Loucy (cell line): ENCODE data around the gene MAN1C1.

ENCODE experiments used
- H2AFZ ChIP-seq: fragments of 200-600 bp; sonication (generic); 2 replicates; pipeline ENCODE4 v1.6.0; 2016; ENCODE audit warnings: antibody characterized with exemption, mild to moderate bottlenecking, low read length, moderate library complexity
- H3F3A ChIP-seq: fragments of 200-600 bp; 2 replicates; pipeline ENCODE4 v1.6.0; 2016; ENCODE audit warnings: antibody characterized with exemption, low read depth, mild to moderate bottlenecking
- H3K27me3 ChIP-seq: fragments of 200-600 bp; sonication (generic); 2 replicates; pipeline ENCODE4 v1.6.1; 2014; ENCODE audit warnings: low read length, mild to moderate bottlenecking; ENCODE audit not compliant: insufficient read depth, poor library complexity, severe bottlenecking
- H3K36me3 ChIP-seq: fragments of 200-600 bp; sonication (generic); 2 replicates; pipeline ENCODE4 v1.6.1; 2016; ENCODE audit warnings: low read length; ENCODE audit not compliant: insufficient read depth
- H3K4me1 ChIP-seq: fragments of 200-600 bp; sonication (generic); 2 replicates; pipeline ENCODE4 v1.5.1; 2014; ENCODE audit warnings: low read length, mild to moderate bottlenecking; ENCODE audit not compliant: insufficient read depth, poor library complexity, severe bottlenecking
- H3K4me2 ChIP-seq: fragments of 200-600 bp; sonication (generic); 2 replicates; pipeline ENCODE4 v1.6.0; 2014; ENCODE audit warnings: antibody characterized with exemption, low read length, low read depth, mild to moderate bottlenecking; ENCODE audit not compliant: poor library complexity, severe bottlenecking
- H3K4me3 ChIP-seq: fragments of 200-600 bp; sonication (generic); 2 replicates; pipeline ENCODE4 v1.5.1; 2014; ENCODE audit warnings: low read length, mild to moderate bottlenecking, mixed read lengths; ENCODE audit not compliant: poor library complexity, severe bottlenecking
- H3K79me2 ChIP-seq: fragments of 200-600 bp; sonication (generic); 2 replicates; pipeline ENCODE4 v1.6.1; 2014; ENCODE audit warnings: low read length; ENCODE audit not compliant: insufficient read depth
- H3K9ac ChIP-seq: fragments of 200-600 bp; sonication (generic); 2 replicates; pipeline ENCODE4 v1.6.0; 2014; ENCODE audit warnings: mild to moderate bottlenecking, low read depth, low read length, moderate library complexity; ENCODE audit not compliant: poor library complexity, severe bottlenecking
- H3K9me2 ChIP-seq: fragments of 200-600 bp; sonication (generic); replicated peaks from 2 replicates; pipeline ENCODE4 v1.6.1; 2016; ENCODE audit warnings: low read depth, low read length, mixed read lengths
- H3K9me3 ChIP-seq: fragments of 200-600 bp; sonication (generic); 2 replicates; pipeline ENCODE4 v1.6.1; 2014; ENCODE audit warnings: mild to moderate bottlenecking, antibody characterized with exemption, low read length, low read depth; ENCODE audit not compliant: insufficient read depth
- H4K20me1 ChIP-seq: fragments of 200-600 bp; sonication (generic); 2 replicates; pipeline ENCODE4 v1.6.0; 2014; ENCODE audit warnings: antibody characterized with exemption, low read length, mild to moderate bottlenecking; ENCODE audit not compliant: insufficient read depth, poor library complexity, severe bottlenecking
- EZH2phosphoT487 ChIP-seq: fragments of 200-600 bp; IDR thresholded peaks from 2 replicates; pipeline ENCODE4 v1.6.1; 2018; ENCODE audit warnings: antibody characterized with exemption, mild to moderate bottlenecking, moderate library complexity, borderline replicate concordance
- TF ChIP-seq, protein P1 (sequence below): fragments of 200-600 bp; sonication (generic); conservative IDR thresholded peaks from 2 replicates; pipeline ENCODE4 v1.5.1; 2014; ENCODE audit warnings: mild to moderate bottlenecking, antibody characterized with exemption, low read length

The MAN1C1 gene

DNA sequence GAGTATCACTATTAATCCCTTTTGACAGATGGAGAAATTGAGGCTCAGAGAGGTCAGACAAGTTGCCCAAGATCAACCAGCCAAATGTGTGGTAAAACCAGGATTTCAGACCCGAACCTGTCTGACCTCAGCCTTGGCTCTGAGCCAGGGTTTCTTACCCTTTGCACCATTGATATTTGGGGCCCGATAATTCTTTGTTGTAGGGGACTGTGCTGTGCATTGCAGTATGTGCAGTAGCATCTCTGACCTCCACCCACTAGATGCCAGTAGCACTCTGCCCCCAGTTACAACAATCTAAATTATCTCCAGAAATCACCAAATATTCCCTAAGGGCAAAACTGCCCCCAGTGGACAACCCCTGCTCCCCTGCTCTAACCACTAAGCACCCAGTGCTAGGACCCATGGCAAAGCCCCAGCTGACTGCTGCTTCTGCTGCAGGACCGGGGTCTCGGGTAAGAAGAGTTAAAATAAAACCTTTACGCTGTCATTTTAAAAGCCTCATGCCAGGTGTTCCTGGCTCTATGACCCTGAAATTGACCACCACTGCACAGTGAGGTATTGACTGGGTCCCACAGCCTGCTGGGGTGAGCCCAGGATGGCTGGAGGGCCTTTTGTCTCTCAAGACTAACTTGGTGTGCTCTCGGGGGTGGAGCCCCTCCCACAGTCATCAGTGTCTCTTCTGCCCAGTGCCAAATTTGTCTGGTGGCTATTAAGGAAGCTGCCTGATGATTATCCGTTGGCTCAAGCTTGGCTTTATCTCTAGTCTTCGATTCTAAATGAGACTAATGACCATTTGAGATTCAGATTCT, 5.6 kb upstream of the MAN1C1 start:
- Histone ChIP-seq H3K9ac (no peak overlapping the region), H4K20me1 (no peaks in the 10 kb centered on the region), H3K4me3 (no peak overlapping the region), H3K36me3 (no peaks in the 10 kb centered on the region), H3K9me3 (no peaks in the 10 kb centered on the region), H3K4me1 (peaks cover 8% of the 10 kb centered on the region), H3K79me2 (no peaks in the 10 kb centered on the region), H3K9me2 (no peaks in the 10 kb centered on the region), H3K4me2 (no peak overlapping the region), H3F3A (no peaks in the 10 kb centered on the region), H3K27me3 (peaks cover 9% of the 10 kb centered on the region), H2AFZ (no peak overlapping the region)
- TF ChIP-seq, protein P1, sequence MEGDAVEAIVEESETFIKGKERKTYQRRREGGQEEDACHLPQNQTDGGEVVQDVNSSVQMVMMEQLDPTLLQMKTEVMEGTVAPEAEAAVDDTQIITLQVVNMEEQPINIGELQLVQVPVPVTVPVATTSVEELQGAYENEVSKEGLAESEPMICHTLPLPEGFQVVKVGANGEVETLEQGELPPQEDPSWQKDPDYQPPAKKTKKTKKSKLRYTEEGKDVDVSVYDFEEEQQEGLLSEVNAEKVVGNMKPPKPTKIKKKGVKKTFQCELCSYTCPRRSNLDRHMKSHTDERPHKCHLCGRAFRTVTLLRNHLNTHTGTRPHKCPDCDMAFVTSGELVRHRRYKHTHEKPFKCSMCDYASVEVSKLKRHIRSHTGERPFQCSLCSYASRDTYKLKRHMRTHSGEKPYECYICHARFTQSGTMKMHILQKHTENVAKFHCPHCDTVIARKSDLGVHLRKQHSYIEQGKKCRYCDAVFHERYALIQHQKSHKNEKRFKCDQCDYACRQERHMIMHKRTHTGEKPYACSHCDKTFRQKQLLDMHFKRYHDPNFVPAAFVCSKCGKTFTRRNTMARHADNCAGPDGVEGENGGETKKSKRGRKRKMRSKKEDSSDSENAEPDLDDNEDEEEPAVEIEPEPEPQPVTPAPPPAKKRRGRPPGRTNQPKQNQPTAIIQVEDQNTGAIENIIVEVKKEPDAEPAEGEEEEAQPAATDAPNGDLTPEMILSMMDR = peak; percentile 36
- TF ChIP-seq EZH2phosphoT487 = no peak

GRCh38 chr1:25611843-25612242, 4.7 kb upstream of the MAN1C1 start:
- Histone ChIP-seq H3K36me3 (no peaks in the 10 kb centered on the region), H2AFZ (no peak overlapping the region), H3K4me3 (no peak overlapping the region), H3K9me2 (no peaks in the 10 kb centered on the region), H3K9me3 (no peaks in the 10 kb centered on the region), H3F3A (no peaks in the 10 kb centered on the region), H3K4me1 (peaks cover 10% of the 10 kb centered on the region), H4K20me1 (no peaks in the 10 kb centered on the region), H3K27me3 (peaks cover 9% of the 10 kb centered on the region), H3K9ac (no peak overlapping the region), H3K4me2 (no peak overlapping the region), H3K79me2 (no peaks in the 10 kb centered on the region)
- no peak for TF ChIP-seq EZH2phosphoT487
- TF ChIP-seq, protein P1 = no peak

GRCh38 chr1:25612421-25612820, 4.2 kb upstream of the MAN1C1 start:
- Histone ChIP-seq H3K9me3 (no peaks in the 10 kb centered on the region), H3K4me2 (no peak overlapping the region), H3K4me3 (no peak overlapping the region), H3K27me3 (peaks cover 9% of the 10 kb centered on the region), H3F3A (no peaks in the 10 kb centered on the region), H4K20me1 (no peaks in the 10 kb centered on the region), H3K9ac (no peak overlapping the region), H3K79me2 (no peaks in the 10 kb centered on the region), H3K36me3 (no peaks in the 10 kb centered on the region), H3K4me1 (peaks cover 13% of the 10 kb centered on the region), H3K9me2 (no peaks in the 10 kb centered on the region), H2AFZ (no peak overlapping the region)
- TF ChIP-seq, protein P1 = no peak
- TF ChIP-seq EZH2phosphoT487 = no peak
